ENCODE measurements around the gene EVPL.
A peak's percentile ranks its signal among the peaks of the same experiment; 100 is the strongest.

Gene EVPL

DNA sequence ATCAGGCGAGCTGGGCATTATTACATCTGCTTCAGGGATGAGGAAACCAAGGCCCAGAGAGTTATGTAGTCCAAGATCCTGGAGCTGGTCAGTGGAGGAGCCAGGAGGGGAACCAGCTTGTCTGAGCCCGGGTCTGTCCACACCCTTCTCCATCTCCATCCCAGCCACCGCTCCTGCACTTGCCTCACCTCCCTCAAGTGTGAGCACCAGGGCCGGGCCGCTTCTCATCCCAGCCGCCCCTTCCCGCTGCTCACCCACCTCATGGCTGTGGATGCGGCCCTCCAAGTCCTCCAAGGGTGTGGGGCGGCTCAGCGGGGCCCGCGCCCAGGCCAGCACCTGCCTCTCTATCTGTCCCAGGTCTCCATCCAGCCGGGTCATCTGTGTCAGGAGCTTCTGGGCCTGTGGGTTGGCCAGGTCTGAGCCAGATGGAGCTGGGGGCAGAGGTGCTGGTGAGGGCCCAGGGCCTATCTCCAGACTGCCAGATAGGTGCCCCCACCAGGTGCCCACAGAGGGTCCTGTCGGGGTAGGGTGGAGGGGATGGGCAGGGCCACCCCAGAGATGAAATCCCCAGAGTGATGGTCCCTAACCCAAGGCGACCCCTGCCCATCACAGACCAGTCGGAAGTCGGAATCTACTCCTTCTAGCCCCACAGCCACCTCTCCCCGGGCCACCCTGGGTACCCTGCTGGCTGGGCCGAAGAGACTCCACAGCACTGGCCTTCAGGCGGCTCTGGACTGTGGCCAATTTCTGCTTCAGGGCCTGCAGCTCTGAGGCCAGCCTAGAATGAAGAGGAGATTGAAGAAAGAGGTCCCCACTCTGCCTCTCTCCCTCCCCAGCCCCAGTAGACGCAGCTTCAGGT, 9.4 kb downstream of the EVPL start:
- DNase-seq (ENCODE audit: low read depth, low spot score): no peak

DNA sequence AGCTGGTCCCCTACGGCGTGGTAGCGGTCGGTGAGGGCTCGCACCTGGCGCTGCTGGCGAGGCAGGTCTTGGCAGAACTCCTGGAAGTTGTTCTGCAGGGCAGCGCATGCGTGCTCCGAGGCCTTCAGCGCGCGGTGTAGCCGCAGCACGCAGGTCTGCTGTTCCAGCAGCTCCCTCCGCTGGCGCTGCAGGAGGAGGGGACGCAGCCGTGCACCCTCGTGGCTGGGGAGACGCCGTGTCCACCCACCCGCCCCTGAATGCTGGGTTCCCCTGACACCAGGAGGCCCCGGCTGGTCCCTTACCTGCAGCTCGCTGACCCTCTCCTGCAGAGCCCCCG, 12.2 kb downstream of the EVPL start:
- DNase-seq (ENCODE audit: low read depth, low spot score): no peak

DNA sequence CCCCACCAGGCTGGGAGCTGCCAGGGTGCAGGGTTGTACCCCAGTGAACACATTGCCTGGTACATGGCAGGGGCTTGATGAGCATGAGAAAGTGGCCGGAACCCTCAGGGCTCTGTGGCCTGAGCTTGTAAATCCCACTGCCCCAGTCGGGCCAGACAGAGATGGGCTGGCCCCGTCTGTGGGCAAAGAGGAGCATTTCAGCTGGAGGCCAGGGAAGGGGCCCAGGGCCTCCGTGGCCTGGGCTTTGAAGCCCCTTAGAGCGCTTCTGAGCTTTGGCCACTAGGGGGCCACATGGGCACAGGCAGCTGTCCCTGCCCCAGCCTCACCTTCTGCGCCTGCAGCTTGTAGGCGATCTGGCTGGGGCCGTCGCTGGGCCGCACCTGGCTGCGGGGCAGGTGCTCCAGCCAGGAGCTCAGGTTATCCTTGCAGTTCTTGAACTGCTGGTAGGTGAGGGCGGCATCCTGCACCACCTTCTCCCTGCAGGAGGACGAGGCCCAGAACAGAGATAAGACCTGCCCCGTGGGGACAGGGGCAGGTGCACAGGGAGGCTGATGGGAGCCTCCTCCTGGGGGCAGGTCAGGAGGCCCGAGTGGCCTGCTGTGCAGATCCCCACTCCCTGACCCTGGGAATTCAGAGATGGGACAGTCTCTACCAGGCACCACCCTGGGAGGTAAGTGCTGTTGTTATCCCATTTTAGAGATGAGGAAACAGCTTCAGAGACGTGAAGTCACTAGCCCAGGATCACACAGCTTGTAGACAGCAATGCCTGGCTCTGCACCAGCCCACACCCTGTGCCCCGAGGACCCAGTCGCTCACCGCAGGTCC, 12.8 kb downstream of the EVPL start:
- DNase-seq (ENCODE audit: low read depth, low spot score): peak; percentile 43

DNA sequence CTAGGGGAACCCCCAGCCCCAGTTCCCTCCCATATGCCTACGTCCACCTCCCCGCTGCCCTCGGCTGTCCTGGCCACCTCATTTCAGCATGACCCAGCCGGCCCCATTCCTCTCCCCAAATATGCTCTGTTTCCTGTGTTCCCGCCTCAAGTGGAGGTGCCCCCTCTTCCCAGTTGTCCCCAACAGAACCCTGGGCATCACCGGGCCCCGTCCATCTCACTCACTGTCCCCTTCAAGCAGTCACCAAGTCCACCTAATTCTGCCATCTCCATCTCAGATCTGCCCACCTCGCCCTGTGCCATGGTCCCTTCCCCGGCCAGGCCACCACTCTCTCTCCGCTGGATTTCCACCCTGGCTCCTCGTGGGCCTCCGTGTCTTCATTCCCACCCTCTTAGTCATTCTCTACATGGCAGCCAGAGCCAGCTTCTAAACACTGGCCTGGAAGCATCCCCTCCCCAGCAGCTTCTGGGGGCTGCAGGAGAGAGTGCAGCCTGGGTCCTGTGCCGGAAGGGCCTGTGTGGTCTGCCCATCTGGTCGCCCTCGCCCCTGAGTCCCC, 13.7 kb downstream of the EVPL start:
- DNase-seq (ENCODE audit: low read depth, low spot score): no peak

DNA sequence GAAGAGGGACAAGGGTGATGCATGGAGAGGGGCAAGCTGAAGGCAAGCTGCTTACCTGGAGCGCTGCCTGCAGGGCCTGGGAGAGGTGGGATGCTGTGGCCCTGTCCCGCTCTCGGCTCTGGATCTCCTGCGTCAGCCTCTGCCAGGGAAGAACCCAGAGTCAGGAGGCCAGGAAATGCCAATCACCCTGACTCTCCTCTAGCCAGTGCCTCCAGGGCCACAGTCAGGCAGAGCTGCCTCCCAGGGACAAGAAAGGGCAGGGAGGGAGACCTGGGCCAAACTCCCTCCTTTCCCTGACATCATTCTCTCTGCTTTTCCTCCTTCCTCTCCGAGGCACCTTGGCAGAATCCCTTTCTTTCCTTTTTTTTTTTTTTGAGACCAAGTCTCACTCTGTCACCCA, 15.2 kb downstream of the EVPL start:
- no peak for DNase-seq (ENCODE audit: low read depth, low spot score)

DNA sequence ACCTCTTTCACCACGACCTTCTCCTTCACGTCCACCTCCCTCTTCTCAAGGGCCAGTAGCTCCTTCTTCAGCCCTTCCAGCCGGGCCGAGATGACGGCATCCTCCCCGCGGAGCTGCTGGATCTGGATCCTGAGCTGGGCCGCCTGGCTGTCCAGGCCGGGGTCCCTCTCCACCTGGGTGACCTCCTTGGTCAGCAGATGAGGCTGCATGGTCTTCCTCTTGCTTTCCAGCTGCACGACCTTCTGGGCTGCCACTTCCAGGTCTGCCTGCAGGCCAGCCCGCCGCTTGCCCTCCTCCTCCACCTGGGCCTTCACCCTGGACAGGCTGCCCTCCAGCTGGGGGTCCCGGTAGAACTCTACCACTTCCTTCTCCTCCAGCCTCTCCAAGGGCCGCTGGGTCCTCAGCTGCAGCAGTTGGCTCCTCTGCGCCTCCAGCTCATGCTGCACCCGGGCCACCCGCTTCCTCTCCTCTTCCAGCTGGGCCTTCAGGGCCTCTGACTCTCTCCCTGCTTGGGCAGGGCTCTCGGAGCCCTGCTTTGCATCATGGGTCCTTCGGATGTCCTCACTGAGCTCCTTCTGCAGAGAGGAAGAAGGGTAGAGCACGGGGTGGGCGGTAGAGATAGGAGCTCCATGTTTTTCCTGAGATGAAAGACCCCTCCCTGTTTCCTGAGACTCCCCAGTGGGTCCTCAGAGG, 17.0 kb downstream of the EVPL start:
- DNase-seq (ENCODE audit: low read depth, low spot score): no peak

DNA sequence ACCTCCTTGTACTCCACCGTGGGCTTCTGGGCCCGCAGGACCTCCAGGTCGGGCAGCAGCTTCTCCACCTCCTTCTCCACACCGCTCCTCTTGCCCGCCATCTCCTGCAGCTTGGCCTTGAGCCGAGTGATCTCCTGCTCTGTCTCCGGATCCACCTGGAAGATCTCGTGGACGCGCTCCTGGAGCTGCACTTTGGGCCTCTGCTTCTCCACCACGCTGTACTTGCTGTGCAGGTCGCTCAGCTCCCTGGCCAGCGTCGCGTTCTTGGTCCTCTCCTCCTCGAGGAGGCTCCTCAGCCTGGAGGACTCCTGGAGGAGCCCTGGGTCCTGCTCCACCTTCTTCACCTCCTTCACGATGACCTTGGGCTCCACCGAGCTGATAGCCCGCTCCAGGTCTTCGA, 17.7 kb downstream of the EVPL start:
- DNase-seq (ENCODE audit: low read depth, low spot score): no peak

DNA sequence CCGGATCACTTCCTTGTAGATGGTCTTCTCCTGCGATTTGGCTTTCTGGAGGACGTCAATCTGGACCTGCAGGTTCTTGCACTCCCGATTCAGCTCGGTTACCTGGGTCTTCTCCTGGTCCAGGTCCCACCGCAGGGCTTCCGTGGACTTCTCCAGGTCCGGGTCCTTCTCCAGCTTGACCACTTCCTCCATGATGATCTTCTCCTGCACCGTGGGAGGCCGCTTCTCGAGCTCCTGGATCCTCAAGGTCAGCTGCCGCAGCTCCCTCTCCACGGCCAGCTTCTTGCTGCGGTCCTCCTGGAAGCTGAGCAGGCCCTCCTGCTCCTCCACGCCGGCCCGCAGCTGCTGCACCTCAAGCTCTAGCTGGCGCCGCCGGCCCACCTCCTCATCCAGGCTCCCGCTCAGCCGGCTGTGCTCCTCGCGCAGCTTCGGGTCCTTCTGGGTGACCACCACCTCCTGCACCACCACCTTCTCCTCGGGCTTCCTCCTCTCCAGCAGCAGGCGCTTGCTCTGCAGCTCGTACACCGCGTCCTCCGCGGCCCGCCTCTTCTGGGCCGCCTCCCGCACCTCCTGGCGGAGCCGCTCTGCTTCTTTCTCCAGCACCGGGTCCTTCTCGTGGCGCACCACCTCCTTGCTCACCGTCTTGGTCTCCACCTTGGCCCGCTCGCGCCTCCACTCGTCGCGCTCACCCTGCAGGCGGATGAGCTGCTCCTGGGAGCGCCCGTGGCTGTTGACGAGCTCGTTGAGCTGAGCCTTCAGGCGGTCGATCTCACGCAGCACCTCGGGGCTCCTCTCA, 18.3 kb downstream of the EVPL start:
- no peak for DNase-seq (ENCODE audit: low read depth, low spot score)

DNA sequence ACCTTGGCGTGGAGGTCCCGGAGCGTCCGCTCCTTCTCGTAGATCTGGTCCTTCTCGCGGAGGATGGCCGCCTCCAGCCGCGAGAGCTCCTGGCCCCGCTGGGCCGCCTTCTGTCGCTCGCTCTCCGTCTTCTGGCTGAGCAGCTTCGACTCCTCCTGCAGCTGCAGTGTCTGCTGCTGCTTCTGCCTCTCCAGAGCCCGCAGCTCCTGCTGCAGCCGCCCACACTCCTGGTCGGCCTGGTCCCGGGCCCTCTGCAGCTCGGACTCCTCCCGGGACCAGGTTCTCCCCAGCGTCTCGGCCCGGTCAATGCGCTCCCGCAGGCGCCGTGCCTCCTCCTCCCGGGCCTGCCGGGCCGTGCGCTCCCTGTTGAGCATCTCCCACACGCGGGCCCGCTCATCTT, 18.9 kb downstream of the EVPL start:
- no peak for DNase-seq (ENCODE audit: low read depth, low spot score)

DNA sequence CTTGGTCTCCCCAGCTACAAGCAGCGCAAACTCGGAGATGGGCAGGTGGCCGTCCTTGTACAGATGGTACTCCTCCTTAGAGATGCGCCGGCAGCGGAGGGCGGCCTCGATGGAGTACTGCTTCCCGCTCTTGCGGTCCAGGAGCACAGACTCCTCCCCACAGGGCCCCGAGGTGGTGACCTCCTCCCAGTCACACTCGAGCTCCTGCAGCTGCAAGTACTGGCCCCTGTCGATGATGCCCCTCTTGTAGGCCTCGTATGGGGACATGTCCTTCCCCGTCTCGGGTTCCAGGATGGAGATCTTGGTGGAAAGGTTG, 19.3 kb downstream of the EVPL start:
- no peak for DNase-seq (ENCODE audit: low read depth, low spot score)

DNA sequence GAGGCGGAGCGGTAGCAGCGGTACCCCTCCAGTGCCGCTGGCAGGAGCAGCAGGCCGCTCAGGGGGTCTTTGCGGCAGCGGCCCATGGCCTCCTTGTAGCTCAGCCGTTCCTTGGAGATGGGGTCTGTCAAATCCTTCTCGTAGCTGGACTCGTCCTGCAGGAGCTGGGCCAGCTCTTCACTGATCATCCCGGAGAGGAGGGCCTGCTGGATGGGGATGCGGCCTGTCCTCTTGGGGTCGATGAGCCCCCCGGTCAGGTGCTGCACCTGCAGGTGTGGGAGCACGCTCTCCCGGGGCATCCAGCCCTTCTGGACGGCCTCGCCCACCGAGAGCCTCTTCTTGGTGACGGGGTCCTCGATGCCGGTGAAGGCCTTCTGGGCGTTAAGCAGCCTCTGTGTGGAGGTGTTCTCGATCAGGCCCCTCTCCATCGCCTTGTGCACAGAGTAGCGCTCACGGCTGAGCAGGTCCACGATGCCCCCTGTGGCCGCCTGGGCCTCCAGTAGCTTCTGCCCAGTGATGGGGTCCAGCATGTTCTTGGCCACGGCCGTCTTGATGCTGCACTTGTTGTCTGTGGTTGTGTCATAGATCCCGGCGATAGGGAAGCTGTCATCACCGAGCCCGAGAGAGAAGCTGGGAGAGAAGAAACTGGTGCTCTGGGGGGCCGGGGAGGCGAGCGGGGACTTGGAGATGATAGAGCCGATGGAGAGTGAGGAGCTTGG, 19.8 kb downstream of the EVPL start:
- DNase-seq (ENCODE audit: low read depth, low spot score): no peak

DNA sequence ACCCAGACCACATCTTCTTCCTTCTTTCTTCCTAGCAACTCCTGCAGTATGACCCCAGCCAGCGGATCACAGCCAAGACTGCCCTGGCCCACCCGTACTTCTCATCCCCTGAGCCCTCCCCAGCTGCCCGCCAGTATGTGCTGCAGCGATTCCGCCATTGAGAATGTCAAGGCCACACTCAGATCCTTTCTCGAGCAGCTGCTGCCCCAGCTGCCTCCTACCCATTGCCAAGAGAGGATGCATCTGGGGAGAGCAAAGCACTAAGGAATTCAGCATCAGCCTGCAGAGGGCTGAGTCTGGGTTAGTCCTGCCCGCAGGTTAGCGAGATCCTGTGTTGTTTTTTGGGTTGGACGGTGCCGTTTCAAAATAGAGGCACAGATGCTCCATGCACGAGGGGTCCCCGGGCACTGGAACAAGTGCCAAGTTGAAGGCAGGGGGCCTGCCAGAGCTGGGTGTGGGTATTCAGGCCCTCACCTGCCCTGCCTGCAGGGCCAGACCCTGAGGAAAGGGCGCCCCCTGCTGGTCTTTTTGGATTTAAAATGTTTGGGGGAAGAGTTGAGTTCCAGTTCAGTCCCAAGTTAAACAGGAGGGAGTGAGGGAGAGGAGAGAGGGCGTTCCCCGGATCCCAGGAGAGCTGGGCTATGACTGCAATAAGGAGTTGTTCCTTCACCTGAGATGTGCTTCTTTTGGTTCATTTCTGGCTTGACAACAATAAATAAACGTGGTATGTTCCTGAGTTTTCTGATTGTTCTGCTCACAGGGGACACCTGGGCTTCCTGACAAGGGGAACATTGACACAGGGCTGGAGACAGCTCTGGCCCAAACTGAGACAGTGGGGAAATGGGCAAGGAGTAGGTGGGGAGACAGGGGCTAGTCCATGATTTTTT, 21.6 kb downstream of the EVPL start:
- DNase-seq (ENCODE audit: low read depth, low spot score): peak; percentile 51

DNA sequence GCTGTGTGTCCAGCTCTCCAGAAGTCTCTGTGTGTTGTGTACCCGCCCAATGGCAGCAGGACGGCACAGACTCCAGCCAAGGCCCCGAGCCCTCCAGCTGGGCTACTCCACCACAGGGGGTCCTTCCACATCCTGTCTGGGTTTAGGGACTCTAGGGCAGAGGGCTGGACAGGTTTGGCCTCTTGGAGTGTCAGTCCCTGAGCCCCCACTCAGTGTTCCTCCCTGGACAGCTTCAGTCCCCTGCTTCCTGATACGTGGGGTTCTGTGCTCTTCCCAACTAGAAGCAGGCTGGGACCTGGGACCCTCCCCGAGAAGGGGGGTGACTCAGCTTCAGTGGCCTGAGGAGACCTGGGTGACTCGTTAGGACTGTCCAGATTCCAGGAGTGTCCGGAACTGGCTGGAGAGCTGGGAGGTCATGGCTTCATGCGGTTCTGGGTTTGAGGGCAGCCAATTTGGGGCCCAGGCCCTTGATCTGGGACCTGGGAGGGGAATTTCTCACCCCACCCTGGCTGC, 22.3 kb downstream of the EVPL start:
- DNase-seq (ENCODE audit: low read depth, low spot score): no peak

DNA sequence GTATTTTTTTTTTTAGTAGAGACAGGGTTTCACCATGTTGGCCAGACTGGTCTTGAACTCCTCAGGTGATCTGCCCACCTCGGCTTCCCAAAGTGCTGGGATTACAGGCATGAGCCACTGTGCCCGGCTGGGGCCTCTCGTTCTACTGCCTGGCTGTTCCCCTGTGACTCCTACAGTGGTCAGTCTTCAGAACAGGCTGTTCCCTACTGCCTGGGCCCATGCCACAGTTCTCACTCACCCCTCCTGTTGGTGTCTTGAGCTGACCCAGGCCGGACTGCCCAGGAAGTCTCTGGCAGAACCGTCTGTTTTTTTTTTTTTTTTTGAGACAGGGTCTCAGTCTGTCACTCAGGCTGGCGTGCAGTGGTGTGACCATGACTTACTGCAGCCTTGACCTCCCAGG, 23.2 kb downstream of the EVPL start:
- no peak for DNase-seq (ENCODE audit: low read depth, low spot score)

DNA sequence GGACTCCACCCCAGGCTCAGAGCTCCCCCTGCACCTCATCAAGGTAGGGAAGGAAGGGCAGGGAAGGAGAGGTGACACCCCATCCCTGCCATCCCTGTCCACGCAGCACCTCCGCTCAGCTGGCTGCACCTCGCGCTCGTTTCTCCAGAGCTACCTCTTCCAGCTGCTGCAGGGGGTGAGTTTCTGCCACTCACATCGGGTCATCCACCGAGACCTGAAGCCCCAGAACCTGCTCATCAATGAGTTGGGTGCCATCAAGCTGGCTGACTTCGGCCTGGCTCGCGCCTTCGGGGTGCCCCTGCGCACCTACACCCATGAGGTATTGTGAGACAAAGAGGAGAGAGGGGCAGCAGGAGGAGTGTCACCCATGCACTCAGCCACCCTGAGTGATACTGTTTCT, 25.0 kb downstream of the EVPL start:
- no peak for DNase-seq (ENCODE audit: low read depth, low spot score)

DNA sequence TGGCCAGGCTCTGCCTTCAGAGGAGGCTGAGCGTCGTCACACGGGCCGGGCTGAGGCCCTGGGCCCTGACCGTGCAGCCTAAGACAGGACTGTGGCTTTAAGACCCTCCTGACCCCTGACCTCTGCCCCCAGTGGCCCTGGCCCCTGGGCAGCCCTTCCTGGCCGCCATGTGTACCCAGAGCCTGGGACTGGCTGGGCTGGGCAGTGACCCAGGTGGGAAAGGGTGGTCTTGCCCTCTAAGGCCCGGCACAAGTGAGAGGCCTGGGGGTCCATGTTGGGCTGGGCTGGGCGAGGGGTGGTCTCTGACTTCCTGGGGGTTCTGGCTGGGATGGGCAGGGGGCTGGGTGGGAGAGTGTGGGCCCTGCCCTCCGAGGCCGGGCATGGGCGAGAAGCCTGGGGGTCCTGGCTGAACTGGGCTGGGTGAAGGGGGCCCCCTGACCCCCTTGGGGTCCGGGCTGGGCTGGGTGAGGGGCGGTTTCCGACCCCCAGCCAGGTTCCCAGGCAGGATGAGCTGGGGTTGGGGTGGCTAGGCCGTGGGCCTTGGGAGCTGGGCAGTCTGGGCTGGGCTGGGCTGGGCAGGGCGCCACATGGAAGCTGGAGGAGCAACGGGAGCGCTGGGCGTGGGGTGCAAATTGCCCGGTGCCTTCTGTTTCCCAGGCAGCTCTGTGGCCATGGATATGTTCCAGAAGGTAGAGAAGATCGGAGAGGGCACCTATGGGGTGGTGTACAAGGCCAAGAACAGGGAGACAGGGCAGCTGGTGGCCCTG, 26.2 kb downstream of the EVPL start, which contains the start of gene CDK3:
Gene CDK3, plus strand, starts transcription at position 101 of the 767 bp plus-strand sequence. Its CDS starts 571 bp downstream, at position 672.
- DNase-seq (ENCODE audit: low read depth, low spot score): no peak

DNA sequence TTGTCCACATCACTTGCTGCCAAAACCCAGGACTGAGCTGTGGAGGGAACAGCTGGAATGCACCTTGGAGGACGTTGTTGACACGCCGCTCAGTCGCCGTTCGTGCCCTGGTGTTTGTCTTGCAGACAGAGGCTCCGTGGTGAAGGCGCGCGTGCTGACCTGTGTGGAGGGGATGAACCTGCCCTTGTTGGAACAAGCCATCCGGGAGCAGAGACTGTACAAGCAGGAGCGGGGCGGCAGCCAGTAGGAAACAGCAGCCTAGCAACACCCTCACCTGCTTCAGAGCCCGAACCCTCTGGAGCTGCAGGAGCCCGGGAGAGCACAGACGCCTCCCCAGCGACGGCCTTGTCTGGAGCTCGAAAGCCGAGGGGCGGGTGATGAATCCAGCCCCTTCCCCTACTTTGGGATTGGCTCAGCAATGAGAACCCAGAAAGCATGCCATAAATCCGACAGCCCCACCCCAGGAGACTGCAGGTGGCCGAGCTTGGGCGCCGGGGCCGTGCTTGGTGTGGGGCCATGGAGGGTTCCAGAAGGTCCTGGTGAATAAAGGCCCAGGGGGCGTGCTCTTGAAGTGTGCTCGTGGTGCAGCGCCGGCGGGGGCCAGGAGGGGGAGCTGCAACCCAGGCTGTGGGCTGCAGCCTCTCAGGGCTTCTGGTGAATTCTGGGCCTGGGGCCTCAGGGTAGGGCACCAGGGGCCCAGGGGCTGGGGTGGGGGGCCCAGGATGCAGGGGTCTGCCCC, 26.9 kb downstream of the EVPL start:
- DNase-seq (ENCODE audit: low read depth, low spot score): no peak

DNA sequence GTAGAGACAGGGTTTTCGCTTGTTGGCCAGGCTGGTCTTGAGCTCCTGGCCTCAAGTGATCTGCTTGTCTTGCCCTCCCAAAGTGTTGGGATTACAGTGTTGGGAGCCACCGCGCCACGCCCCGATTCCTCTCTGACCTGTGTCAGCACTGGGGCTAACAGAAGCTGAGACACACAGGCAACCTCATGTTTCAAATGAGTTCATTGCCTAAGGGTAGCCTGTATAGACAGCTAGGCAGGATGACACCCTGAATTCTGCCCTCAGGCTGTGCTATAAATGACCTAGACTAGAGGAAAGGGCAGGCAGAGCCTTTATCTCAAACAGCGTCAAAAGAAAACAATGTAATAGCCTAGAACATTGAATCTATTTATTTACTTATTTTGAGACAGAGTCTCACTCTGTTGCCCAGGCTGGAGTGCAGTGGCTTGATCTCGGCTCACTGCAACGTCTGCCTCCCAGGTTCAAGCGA, 28.7 kb downstream of the EVPL start:
- no peak for DNase-seq (ENCODE audit: low read depth, low spot score)
